ENCODE results near the gene R3HDM2. TPM values are rescaled to one million over a fixed set of nuclear protein-coding genes. Genes with fewer than 3 reads are reported as not detected.

Gene R3HDM2
- total and polyA plus RNA-seq, 12 donors = 21.9 to 91.9 (median 43.2) TPM

DNA sequence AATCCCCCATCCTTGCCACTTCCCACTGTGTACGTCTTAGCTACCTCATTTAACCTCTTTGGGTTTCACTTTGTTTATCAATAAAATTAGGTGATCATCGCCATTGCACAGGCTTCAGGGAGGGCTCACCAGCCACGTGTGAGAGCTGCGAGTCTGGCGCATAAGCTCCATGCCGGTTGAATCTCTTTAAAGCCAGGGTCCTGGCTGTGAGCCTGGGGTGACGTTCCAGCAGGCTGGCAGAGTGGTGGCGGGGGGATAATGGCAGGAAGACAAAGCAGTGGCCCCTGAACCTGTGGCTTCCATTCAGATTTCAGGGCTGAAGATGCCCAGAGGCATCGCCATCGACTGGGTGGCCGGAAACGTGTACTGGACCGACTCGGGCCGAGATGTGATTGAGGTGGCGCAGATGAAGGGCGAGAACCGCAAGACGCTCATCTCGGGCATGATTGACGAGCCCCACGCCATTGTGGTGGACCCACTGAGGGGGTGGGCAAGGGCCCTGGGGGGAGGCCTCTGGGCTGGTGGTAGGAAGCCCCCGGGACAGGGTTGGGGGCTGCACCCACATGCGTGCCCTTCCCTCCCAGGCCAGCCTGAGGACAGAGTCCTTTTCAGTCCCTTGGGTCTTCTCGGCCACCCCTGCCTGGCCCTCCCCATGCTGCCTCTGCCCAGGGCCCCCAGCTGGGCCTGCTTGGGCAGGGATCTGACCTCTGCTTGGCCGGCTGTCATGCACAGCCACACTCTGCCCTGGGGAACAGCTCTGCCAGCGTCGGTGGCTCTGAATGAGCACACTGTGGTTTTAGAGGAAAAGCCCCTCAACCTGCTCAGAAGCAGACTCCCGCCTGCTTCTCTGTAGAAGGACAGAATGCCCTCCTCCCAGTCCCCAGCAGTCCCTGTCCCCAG, 222.9 kb downstream of the R3HDM2 start:
- 86 to 91% (median 88%) methylated on average over 23 to 29 of the region's 29 CpGs for WGBS, 4 donors
- TF ChIP-seq POLR2A (IDR thresholded peaks at IDR 0.05) = no peak
- TF ChIP-seq, protein P1, sequence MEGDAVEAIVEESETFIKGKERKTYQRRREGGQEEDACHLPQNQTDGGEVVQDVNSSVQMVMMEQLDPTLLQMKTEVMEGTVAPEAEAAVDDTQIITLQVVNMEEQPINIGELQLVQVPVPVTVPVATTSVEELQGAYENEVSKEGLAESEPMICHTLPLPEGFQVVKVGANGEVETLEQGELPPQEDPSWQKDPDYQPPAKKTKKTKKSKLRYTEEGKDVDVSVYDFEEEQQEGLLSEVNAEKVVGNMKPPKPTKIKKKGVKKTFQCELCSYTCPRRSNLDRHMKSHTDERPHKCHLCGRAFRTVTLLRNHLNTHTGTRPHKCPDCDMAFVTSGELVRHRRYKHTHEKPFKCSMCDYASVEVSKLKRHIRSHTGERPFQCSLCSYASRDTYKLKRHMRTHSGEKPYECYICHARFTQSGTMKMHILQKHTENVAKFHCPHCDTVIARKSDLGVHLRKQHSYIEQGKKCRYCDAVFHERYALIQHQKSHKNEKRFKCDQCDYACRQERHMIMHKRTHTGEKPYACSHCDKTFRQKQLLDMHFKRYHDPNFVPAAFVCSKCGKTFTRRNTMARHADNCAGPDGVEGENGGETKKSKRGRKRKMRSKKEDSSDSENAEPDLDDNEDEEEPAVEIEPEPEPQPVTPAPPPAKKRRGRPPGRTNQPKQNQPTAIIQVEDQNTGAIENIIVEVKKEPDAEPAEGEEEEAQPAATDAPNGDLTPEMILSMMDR (IDR thresholded peaks at IDR 0.05) = no peak
- no peak overlapping the region for H3K4me3 ChIP-seq
- no peaks in the 10 kb centered on the region for H3K9me3 ChIP-seq (replicated peaks in 1 of 3)
- H3K36me3 ChIP-seq (replicated peaks in 1 of 2) = peaks cover 0 to 90% of the 10 kb centered on the region in 2 donors
- DNase-seq = no peak
- intact Hi-C loops (cut with DNase I) = loop anchor here in 1 of 2 donors (5.0 kb wide), 1 partner anchor 34 kb away; no protein-coding TSS in a partner anchor
- no peaks in the 10 kb centered on the region for H3K27me3 ChIP-seq
- H3K27ac ChIP-seq = no peak overlapping the region
- no peaks in the 10 kb centered on the region for H3K4me1 ChIP-seq (replicated peaks in 1 of 2)

DNA sequence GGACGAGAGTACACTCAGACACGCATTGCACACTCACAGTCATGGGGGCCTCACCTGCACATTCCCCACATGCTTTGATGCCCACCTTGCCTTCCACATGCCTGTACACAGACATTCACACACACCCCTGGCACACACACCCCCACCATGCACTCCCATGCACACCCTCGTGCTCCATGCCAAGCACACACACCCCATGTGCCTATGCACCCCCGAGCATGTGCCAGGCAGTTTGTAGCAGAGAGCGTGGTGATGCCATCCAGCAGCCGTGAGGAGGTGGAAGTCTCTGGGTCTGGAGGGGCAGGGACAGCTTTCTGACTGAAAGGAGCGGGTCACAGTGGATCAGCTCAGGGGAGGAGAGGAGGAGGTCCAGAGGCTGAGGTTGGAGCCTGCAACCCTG, 224.9 kb downstream of the R3HDM2 start:
- Histone ChIP-seq H3K9me3 (replicated peaks in 1 of 3) (no peaks in the 10 kb centered on the region), H3K27me3 (no peaks in the 10 kb centered on the region), H3K36me3 (replicated peaks in 1 of 2) (peaks cover 0 to 94% of the 10 kb centered on the region in 2 donors), H3K4me1 (replicated peaks in 1 of 2) (no peaks in the 10 kb centered on the region), H3K4me3 (no peak overlapping the region), H3K27ac (no peak overlapping the region)
- WGBS, 4 donors = 85 to 98% (median 92%) methylated on average over 6 to 7 of the region's 7 CpGs
- TF ChIP-seq, protein P1 (IDR thresholded peaks at IDR 0.05) = no peak
- TF ChIP-seq POLR2A (IDR thresholded peaks at IDR 0.05) = no peak
- DNase-seq = no peak
- intact Hi-C loops (cut with DNase I) = loop anchor here in 1 of 2 donors (5.0 kb wide), 1 partner anchor 36 kb away; no protein-coding TSS in a partner anchor

DNA sequence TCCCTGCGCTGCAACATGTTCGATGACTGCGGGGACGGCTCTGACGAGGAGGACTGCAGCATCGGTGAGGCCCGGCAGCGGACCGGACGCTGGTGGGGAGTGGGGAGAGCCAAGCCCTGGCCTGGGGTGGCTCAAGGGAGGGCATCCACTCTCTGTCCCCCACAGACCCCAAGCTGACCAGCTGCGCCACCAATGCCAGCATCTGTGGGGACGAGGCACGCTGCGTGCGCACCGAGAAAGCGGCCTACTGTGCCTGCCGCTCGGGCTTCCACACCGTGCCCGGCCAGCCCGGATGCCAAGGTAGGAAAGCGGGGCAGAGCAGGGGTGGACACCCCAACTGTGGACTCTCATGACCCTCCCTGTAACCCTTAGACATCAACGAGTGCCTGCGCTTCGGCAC, 225.7 kb downstream of the R3HDM2 start:
- Histone ChIP-seq H3K9me3 (replicated peaks in 1 of 3) (no peaks in the 10 kb centered on the region), H3K27ac (no peak overlapping the region), H3K4me1 (replicated peaks in 1 of 2) (no peaks in the 10 kb centered on the region), H3K36me3 (replicated peaks in 1 of 2) (peaks cover 0 to 95% of the 10 kb centered on the region in 2 donors), H3K4me3 (no peak overlapping the region), H3K27me3 (no peaks in the 10 kb centered on the region)
- 85 to 97% (median 96%) methylated on average over 5 to 26 of the region's 26 CpGs for WGBS, 4 donors
- TF ChIP-seq, protein P1 (IDR thresholded peaks at IDR 0.05) = no peak
- no peak for TF ChIP-seq POLR2A (IDR thresholded peaks at IDR 0.05)
- intact Hi-C loops (cut with DNase I) = loop anchor here in 1 of 2 donors (5.0 kb wide), 1 partner anchor 37 kb away; no protein-coding TSS in a partner anchor
- DNase-seq = no peak

DNA sequence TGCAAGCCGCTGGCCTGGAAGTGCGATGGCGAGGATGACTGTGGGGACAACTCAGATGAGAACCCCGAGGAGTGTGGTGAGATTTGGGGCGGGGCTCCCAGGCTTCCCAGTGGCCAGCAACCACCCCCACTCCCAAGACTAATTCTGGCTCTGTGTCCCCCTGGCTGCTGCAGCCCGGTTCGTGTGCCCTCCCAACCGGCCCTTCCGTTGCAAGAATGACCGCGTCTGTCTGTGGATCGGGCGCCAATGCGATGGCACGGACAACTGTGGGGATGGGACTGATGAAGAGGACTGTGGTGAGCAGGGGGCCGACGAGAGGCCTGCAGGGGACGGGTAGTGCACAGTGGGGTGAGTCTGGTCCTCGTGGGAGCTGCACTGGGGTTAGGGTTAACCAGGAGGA, 226.4 kb downstream of the R3HDM2 start:
- 90 to 92% (median 92%) methylated on average over 11 to 19 of the region's 19 CpGs for WGBS, 4 donors
- H3K27ac ChIP-seq = no peak overlapping the region

More for the DNA sequence above, 226.4 kb downstream of the R3HDM2 start:
- Histone ChIP-seq H3K36me3 (replicated peaks in 1 of 2) (peaks cover 0 to 96% of the 10 kb centered on the region in 2 donors), H3K27me3 (no peaks in the 10 kb centered on the region), H3K4me1 (replicated peaks in 1 of 2) (no peaks in the 10 kb centered on the region), H3K9me3 (replicated peaks in 1 of 3) (no peaks in the 10 kb centered on the region), H3K4me3 (no peak overlapping the region)
- DNase-seq = no peak
- TF ChIP-seq, protein P1 (IDR thresholded peaks at IDR 0.05) = no peak
- TF ChIP-seq POLR2A (IDR thresholded peaks at IDR 0.05) = no peak
- intact Hi-C loops (cut with DNase I) = no loop called here

Data from adrenal gland (tissue), 12 donors.